HG03045 (cell line): ENCODE data around the gene PHLPP1.
"Not testable (repeated sequence)": the region's sequence is repeated elsewhere in the genome, so short reads cannot be mapped to it uniquely, and the experiment has no call there.

ENCODE experiments used
- ATAC-seq: cut with Tn5 transposase; IDR thresholded peaks from one replicate; pipeline ENCODE4 v1.9.1; 2021; ENCODE audit warnings: mild to moderate bottlenecking, moderate library complexity; ENCODE audit not compliant: unreplicated experiment

The PHLPP1 gene

GRCh38 chr18:62880673-62881364 lies 165.5 kb downstream of the PHLPP1 start:
- no peak for ATAC-seq

- ATAC-seq, result no peak
Observed at GRCh38 chr18:62881509-62882016, 166.2 kb downstream of the PHLPP1 start.

DNA sequence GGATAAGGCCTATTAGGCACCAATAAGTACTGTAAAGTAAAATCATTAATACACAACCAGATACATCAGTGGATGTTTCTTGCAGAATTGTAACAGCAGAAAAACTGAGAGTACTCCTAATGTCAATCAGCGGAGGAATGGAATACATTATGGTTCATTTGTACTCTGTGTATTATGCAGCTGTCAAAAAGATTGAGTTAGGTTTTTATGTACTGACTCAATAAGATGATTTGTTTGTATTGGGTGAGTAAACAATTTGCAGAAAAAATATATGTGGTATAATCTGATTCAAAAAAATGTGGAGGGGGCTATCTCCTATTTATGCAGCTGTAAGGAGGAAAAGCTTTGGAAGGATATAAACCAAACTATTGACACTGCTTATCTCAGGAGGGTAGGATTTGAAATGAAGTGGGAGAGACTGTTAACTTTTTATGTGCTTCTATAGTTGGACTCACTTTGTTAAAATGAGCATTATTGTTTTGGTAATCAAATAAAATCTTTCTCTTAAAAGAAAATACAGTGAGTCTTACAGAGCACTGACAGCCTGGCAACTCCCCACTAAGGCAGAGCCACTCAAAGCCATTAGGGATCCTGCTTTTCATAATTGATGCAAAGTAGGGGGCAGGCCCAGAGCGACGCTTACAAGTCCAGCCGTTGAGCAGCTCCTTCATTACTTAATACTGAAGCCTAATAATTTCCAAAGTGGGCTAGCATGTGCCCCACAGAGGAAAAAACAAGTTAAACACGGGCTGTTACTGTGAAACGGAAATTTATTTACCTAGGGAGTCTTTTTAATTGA lies 168.8 kb downstream of the PHLPP1 start:
- ATAC-seq, result no peak

DNA sequence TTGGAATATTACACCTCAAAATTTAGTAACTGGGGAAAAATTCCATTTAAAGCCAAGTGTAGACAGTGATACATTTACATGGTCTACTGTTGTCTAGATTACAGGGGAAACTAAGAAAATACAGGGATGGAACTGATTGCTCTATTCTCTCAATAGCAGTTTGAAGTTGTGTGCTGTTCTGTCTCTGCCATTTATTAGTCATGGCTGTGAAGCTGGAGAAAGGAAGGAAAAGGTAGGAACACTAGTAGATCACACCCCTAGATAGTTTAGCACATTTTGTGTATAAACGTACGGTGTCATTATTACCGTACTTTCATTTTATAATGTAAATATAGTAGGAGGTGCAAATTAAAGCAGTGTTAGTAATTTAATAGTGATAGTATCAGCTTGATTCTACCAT lies 170.5 kb downstream of the PHLPP1 start:
- ATAC-seq, result no peak

DNA sequence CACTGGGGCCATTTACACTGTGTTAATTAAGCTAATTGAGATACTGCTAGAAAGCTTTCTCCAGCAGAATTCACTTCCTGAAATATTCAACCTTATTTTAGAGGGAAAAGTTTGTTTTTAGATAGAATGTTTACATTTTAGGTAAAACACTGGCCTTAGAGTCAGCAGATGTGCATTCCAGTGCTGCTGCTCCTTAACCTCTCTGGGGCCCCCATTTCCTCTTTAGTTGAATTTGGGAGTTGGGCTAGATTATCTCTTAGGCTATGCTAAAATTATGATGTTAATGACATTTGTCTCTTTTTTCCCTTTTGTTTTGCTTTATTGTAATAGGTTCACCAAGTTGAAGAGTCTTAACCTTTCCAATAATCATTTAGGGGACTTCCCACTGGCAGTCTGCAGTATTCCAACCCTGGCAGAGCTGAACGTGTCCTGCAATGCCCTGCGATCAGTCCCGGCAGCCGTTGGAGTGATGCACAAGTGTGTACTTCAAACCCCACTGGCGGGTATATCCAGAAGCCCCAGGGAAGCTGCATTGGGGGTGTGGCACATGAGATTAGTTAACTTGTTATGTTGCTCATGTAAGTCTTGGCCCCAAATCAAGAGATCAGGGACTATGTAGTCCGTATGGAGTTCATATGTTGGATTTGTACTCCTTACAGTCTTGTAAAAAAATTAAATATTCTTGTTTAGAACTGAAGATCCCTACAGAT lies 179.5 kb downstream of the PHLPP1 start:
- ATAC-seq, result no peak

- no peak for ATAC-seq
Observed at GRCh38 chr18:62897153-62897552, 181.8 kb downstream of the PHLPP1 start.

GRCh38 chr18:62898359-62898758 lies 183.0 kb downstream of the PHLPP1 start:
- peak; percentile 85 for ATAC-seq

GRCh38 chr18:62899534-62899933 lies 184.2 kb downstream of the PHLPP1 start:
- ATAC-seq, result no peak

DNA sequence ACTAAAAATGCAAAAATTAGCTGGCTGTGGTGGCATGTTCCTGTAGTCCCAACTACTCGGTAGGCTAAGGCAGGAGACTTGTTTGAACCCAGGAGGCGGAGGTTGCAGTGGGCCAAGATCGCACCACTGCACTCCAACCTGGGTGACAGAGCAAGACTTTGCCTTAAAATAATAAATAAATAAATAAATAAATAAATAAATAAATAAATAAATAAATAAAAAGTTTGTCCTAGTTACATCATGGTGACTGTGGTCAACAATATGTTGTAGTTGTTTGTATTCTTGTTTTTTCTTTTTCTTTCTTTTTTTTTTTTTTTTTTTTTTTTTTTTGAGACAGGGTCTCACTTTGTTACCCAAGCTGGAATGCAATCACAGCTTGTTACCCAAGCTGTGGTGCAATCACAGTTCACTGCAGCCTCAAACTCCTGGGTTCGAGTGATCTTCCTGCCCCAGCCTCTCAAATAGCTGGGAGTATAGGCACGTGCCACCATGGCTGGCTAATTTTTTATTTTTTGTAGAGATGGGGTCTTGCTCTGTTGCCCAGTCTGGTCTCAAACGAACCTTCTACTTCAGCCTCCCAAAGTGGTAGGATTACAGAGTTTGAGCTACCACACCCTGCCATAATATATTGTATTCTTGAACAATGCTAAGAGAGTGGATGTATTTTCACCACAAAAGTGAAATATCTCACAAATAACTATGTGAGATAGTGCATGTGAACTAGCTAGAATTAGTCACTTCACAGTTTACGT lies 185.0 kb downstream of the PHLPP1 start:
- no peak for ATAC-seq

GRCh38 chr18:62902776-62903175 lies 187.4 kb downstream of the PHLPP1 start:
- ATAC-seq, result no peak

GRCh38 chr18:62904396-62905285 lies 189.3 kb downstream of the PHLPP1 start:
- no peak for ATAC-seq

DNA sequence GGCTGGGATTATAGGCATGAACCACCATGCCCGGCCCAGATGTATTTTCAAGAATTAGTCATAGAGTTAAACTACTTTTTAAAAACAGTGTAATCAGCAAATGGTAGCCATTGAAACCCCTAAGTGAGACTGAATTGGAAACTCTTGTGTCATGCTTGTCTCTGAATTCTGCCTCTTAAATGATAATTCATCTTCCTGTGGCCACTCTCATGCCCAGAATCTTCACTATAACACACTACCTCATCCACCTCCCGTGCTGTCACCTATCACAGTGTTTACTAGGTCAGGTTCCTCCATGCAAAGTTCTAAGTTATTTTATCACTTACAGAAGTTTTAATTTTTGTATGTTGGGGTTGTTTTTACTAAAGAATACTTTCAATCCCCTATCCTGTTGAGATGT lies 197.5 kb downstream of the PHLPP1 start:
- no peak for ATAC-seq

GRCh38 chr18:62913824-62914223 lies 198.5 kb downstream of the PHLPP1 start:
- ATAC-seq, result not testable (repeated sequence)

DNA sequence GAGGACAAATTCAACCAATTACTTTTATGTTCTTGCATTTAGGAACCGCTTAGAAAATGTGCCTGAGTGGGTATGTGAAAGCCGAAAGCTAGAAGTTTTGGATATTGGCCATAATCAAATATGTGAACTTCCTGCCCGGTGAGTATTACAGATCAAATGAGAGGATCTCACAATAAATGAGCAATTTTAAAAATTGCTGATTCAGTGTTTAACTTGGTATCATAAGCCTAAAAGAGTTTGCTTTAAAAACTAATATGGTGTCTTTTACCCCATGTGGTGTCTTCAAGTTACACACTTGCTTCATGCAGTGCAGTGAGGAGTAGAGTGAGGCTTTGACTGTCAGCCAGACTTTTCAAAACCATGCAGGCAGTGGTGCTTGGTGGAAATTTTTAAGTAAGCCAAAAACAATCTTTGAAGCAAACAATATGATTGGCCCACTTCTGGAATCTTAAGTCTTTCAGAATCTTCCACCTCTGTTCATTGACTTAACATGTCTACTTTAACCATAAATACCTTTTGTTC lies 199.6 kb downstream of the PHLPP1 start:
- no peak for ATAC-seq

DNA sequence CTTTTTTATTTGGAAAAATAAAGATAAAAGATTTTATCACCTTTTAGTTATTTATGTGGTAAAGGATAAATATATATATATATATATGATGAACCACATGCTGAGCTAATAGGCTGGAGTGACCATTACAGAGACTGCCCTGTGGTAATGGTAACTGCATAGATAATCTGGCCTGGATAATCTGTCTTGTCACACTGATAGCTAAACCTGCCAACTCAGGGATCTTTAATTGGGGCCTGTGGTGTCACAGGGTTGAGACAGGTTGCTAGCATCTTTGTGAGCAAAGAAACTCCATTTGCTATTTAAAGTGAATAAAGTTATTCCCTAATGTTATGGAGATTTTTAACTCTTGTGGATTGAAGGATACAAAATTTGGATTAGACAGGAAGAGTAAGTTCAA lies 203.0 kb downstream of the PHLPP1 start:
- no peak for ATAC-seq

- no peak for ATAC-seq
Observed at GRCh38 chr18:62919109-62919838, 203.9 kb downstream of the PHLPP1 start.

GRCh38 chr18:62925031-62925688 lies 209.8 kb downstream of the PHLPP1 start:
- ATAC-seq, result no peak

- no peak for ATAC-seq
Observed at GRCh38 chr18:62928326-62928725, 213.0 kb downstream of the PHLPP1 start.
